ENCODE data around the gene ZMAT1.

Gene ZMAT1

DNA sequence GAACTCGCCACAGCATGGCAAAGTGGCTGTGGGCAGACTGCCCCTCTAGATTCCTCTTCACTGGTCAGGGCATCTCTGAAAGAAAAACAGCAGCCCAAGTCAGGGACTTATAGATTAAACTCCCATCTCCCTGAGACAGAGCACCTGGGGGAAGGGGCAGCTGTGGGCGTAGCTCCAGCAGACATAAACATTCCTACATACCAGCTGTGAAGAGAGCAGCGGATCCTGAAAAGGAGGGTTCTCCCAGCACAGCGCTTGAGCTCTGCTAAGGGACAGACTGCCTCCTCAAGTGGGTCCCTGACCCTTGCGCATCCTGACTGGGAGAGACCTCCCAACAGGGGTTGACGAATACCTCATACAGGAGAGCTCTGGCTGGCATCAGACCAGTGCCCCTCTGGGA, 18.8 kb upstream of the ZMAT1 start:
- no peak overlapping the region for H3K4me2 ChIP-seq (ENCODE audit: low read depth, low read length, poor library complexity, severe bottlenecking)
- H3K36me3 ChIP-seq (ENCODE audit: insufficient read depth, low read length), result no peaks in the 10 kb centered on the region
- H3K9me2 ChIP-seq (replicated peaks; ENCODE audit: low read depth, low read length), result no peaks in the 10 kb centered on the region
- no peaks in the 10 kb centered on the region for H4K20me1 ChIP-seq (ENCODE audit: insufficient read depth, low read length, poor library complexity, severe bottlenecking)
- H2AFZ ChIP-seq (ENCODE audit: low read length), result no peak overlapping the region
- no peak overlapping the region for H3K4me3 ChIP-seq (ENCODE audit: low read length, poor library complexity, severe bottlenecking)
- H3F3A ChIP-seq (ENCODE audit: low read depth), result no peaks in the 10 kb centered on the region
- H3K9ac ChIP-seq (ENCODE audit: low read depth, low read length, poor library complexity, severe bottlenecking), result no peak overlapping the region
- H3K9me3 ChIP-seq (ENCODE audit: insufficient read depth, low read depth, low read length), result no peaks in the 10 kb centered on the region
- no peak for TF ChIP-seq EZH2phosphoT487 (IDR thresholded peaks at IDR 0.05; ENCODE audit: borderline replicate concordance)
- TF ChIP-seq, protein P1, sequence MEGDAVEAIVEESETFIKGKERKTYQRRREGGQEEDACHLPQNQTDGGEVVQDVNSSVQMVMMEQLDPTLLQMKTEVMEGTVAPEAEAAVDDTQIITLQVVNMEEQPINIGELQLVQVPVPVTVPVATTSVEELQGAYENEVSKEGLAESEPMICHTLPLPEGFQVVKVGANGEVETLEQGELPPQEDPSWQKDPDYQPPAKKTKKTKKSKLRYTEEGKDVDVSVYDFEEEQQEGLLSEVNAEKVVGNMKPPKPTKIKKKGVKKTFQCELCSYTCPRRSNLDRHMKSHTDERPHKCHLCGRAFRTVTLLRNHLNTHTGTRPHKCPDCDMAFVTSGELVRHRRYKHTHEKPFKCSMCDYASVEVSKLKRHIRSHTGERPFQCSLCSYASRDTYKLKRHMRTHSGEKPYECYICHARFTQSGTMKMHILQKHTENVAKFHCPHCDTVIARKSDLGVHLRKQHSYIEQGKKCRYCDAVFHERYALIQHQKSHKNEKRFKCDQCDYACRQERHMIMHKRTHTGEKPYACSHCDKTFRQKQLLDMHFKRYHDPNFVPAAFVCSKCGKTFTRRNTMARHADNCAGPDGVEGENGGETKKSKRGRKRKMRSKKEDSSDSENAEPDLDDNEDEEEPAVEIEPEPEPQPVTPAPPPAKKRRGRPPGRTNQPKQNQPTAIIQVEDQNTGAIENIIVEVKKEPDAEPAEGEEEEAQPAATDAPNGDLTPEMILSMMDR (conservative IDR thresholded peaks at IDR 0.05; ENCODE audit: low read length), result no peak
- H3K79me2 ChIP-seq (ENCODE audit: insufficient read depth, low read length), result no peaks in the 10 kb centered on the region
- H3K27me3 ChIP-seq (ENCODE audit: insufficient read depth, low read length, poor library complexity, severe bottlenecking), result no peaks in the 10 kb centered on the region
- no peaks in the 10 kb centered on the region for H3K4me1 ChIP-seq (ENCODE audit: insufficient read depth, low read length, poor library complexity, severe bottlenecking)

DNA sequence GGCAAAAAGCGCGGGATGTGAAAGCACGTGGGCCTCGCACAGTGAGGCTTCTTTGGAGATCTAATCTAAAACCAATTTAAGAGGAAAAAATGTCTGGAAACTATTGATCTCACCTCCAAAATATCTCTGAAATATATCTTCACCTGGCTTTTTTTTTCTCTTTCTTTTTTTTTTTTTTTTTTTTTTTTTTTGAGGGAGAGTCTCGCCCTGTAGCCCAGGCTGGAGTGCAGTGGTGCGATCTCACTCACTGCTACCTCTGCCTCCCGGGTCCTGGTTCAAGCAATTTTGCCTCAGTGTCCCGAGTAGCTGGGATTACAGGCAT, 383 bp upstream of the ZMAT1 start:
- peak overlapping the region; percentile 85 for H3K4me3 ChIP-seq (ENCODE audit: low read length, poor library complexity, severe bottlenecking)

DNA sequence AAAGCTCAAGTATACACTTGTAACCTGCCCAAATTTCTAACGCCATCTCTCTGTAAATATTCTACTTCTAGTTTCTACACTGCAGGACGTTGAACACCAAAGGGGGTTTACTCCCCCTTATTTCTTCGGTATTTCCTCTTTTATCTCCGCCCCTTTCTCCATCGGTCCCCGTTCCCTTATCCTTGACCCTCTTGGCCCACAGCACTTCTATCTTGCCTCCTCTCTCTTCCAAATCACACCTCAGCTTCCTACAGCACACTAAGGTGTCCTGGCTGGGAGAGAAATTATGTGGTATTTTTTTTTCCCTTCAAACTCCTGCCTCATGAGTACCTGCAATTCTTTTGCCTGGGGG, 715 bp downstream of the ZMAT1 start:
- peak overlapping the region; percentile 79 for H3K4me2 ChIP-seq (ENCODE audit: low read depth, low read length, poor library complexity, severe bottlenecking)
- TF ChIP-seq, protein P1 (conservative IDR thresholded peaks at IDR 0.05; ENCODE audit: low read length), result no peak
- TF ChIP-seq EZH2phosphoT487 (IDR thresholded peaks at IDR 0.05; ENCODE audit: borderline replicate concordance), result no peak
- H2AFZ ChIP-seq (ENCODE audit: low read length), result peak overlapping the region; percentile 83
- no peaks in the 10 kb centered on the region for H3K9me3 ChIP-seq (ENCODE audit: insufficient read depth, low read depth, low read length)
- H3K4me1 ChIP-seq (ENCODE audit: insufficient read depth, low read length, poor library complexity, severe bottlenecking), result no peaks in the 10 kb centered on the region
- no peaks in the 10 kb centered on the region for H3K9me2 ChIP-seq (replicated peaks; ENCODE audit: low read depth, low read length)
- H3K79me2 ChIP-seq (ENCODE audit: insufficient read depth, low read length), result 0 out of 2 replicates have a peak, but pooled peaks cover 9% of the 10 kb centered on the region
- peak overlapping the region; percentile 85 for H3K4me3 ChIP-seq (ENCODE audit: low read length, poor library complexity, severe bottlenecking)
- no peaks in the 10 kb centered on the region for H3F3A ChIP-seq (ENCODE audit: low read depth)
- H3K9ac ChIP-seq (ENCODE audit: low read depth, low read length, poor library complexity, severe bottlenecking), result peak overlapping the region; percentile 81
- no peaks in the 10 kb centered on the region for H4K20me1 ChIP-seq (ENCODE audit: insufficient read depth, low read length, poor library complexity, severe bottlenecking)
- no peaks in the 10 kb centered on the region for H3K27me3 ChIP-seq (ENCODE audit: insufficient read depth, low read length, poor library complexity, severe bottlenecking)
- no peaks in the 10 kb centered on the region for H3K36me3 ChIP-seq (ENCODE audit: insufficient read depth, low read length)

More for the DNA sequence above, 383 bp upstream of the ZMAT1 start:
- Histone ChIP-seq H3K36me3 (ENCODE audit: insufficient read depth, low read length) (no peaks in the 10 kb centered on the region), H3F3A (ENCODE audit: low read depth) (no peaks in the 10 kb centered on the region), H3K9me3 (ENCODE audit: insufficient read depth, low read depth, low read length) (no peaks in the 10 kb centered on the region), H4K20me1 (ENCODE audit: insufficient read depth, low read length, poor library complexity, severe bottlenecking) (no peaks in the 10 kb centered on the region), H3K79me2 (ENCODE audit: insufficient read depth, low read length) (0 out of 2 replicates have a peak, but pooled peaks cover 9% of the 10 kb centered on the region), H3K4me2 (ENCODE audit: low read depth, low read length, poor library complexity, severe bottlenecking) (peak overlapping the region; percentile 24), H3K27me3 (ENCODE audit: insufficient read depth, low read length, poor library complexity, severe bottlenecking) (no peaks in the 10 kb centered on the region), H3K9me2 (replicated peaks; ENCODE audit: low read depth, low read length) (no peaks in the 10 kb centered on the region), H3K4me1 (ENCODE audit: insufficient read depth, low read length, poor library complexity, severe bottlenecking) (no peaks in the 10 kb centered on the region), H3K9ac (ENCODE audit: low read depth, low read length, poor library complexity, severe bottlenecking) (peak overlapping the region; percentile 81), H2AFZ (ENCODE audit: low read length) (peak overlapping the region; percentile 60; the same call in 1 of the 2 replicates)
- TF ChIP-seq, protein P1 (conservative IDR thresholded peaks at IDR 0.05; ENCODE audit: low read length), result no peak
- TF ChIP-seq EZH2phosphoT487 (IDR thresholded peaks at IDR 0.05; ENCODE audit: borderline replicate concordance), result no peak
